ENCODE results near the gene RASAL2. TPM values are rescaled to one million over a fixed set of nuclear protein-coding genes. Genes with fewer than 3 reads are reported as not detected.

Gene RASAL2
- total RNA-seq, 1 donor from 2014 or later = 45.8 TPM

DNA sequence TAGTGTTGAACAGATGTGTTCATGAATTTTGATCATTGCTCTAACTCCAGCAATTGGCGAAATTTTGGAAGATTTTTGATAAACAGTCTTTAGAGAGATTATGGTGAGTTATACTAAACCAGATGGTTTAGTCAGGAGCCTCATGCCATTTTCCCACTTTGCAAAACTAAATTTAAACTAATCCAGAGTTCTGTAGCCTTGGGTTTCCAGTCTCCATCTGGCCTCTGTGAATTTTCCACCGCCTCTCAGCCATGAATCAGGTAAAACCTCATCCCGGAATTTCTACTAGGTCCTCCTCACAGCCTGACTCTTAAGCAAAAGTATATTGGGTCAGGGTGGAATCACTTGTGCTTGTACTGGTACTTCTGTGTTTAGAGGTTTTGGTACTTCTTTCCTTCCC is 358.1 kb downstream of the RASAL2 start:
- intact Hi-C loops (cut with DNase I) = no loop called here
- DNase-seq (ENCODE audit: low spot score) = no peak

DNA sequence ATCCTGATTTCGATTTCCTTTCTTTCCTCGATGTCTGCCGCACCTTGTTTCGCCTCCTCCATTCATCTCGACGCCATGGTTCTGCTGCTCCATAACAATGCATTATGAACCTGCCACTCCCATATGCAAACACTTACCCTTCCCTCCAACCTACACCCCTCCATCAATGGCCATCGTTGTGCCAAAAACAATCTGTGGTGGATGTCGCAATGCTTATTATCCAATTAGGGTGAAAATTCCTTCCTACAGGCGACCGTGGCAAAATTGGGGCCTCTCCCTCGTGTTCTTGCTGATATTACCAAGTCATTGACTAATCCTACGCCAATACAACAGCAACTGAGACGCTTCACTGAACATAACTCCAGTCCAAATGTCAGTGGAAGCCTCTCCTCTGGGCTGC is 362.6 kb downstream of the RASAL2 start:
- DNase-seq (ENCODE audit: low spot score) = no peak
- intact Hi-C loops (cut with DNase I) = no loop called here

DNA sequence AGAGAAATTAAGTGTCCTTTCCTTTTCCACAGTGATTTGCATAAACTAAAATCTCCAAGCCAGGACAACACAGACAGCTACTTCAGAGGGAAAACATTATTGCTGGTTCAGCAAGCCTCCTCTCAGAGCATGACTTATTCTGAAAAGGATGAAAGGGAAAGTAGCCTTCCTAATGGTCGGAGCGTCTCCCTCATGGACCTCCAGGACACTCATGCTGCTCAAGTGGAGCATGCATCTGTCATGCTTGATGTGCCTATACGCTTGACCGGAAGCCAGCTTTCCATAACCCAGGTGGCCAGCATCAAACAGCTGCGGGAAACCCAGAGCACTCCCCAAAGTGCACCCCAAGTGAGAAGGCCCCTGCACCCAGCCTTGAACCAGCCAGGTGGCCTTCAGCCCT is 363.7 kb downstream of the RASAL2 start:
- intact Hi-C loops (cut with DNase I) = no loop called here
- DNase-seq (ENCODE audit: low spot score) = no peak

DNA sequence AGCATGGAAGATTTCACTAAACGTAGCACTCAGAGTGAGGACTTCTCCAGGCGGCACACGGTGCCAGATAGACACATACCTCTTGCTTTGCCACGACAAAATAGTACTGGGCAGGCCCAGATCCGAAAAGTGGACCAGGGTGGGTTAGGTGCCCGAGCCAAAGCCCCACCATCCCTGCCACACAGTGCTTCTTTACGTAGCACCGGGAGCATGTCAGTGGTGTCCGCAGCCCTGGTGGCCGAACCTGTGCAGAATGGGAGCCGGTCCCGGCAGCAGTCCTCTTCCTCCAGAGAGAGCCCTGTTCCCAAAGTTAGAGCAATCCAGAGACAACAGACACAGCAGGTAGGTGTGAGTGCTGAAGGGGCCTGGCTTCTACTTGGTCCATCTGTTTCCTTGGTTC is 364.3 kb downstream of the RASAL2 start:
- DNase-seq (ENCODE audit: low spot score) = no peak
- intact Hi-C loops (cut with DNase I) = no loop called here

DNA sequence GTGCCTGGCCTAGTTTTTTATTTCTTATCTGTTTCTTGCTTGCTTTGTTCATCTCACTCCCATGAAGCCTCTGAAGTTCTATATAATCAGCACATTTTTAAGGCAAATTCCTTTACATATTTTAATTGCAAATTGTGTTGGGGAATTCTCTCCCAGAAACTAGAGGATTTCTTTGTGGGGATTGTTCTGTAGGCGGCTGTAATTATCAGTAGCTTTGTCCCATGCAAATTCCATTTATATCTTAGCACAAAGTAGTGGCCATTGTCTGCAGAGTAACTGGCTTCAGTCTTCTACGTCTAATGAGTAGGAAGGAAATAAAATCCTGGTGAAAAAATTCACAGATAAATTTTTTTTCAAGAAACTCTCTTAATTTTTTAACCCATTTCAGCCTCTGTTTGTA is 367.2 kb downstream of the RASAL2 start:
- DNase-seq (ENCODE audit: low spot score) = no peak
- intact Hi-C loops (cut with DNase I) = loop anchor here (5.0 kb wide), 1 partner anchor 114 kb away; no protein-coding TSS in a partner anchor

DNA sequence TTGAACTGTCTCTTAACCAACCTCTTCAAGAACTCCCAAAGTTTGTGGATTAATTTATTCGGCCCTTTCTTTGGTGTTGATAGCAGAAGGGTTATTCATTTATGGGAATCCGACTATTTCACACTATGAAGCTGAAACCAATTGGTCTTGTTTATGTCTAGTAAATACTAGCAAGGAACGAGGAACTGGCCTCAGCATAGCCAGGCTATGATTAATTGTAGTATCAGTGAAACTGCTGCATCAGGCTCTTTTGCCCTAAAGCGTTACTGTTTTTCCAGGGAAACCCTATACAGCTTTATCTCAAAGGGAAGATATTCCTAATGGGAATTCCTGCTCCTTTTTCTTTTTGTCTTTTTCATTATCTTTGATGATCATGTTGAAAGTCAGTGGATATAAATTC is 367.8 kb downstream of the RASAL2 start:
- intact Hi-C loops (cut with DNase I) = loop anchor here (5.0 kb wide), 1 partner anchor 114 kb away; no protein-coding TSS in a partner anchor

DNA sequence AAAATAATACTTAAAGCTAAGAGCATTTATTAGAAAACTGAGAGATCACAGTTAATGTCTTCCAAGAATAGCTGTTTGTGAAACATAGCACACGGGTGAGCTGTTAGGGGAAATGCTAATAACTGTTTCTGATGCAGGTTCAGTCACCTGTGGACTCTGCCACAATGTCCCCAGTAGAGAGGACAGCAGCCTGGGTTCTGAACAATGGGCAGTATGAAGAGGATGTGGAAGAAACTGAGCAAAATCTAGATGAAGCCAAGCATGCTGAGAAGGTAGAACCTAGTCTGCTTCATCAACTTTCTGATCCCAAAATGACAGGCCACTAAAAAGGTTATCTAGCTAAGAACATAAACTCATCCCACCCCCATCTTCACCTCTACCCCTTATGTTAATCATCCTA is 370.2 kb downstream of the RASAL2 start:
- intact Hi-C loops (cut with DNase I) = loop anchor here (5.0 kb wide), 1 partner anchor 117 kb away; no protein-coding TSS in a partner anchor
- no peak for DNase-seq (ENCODE audit: low spot score)

More for the DNA sequence above, 367.8 kb downstream of the RASAL2 start:
- no peak for DNase-seq (ENCODE audit: low spot score)

DNA sequence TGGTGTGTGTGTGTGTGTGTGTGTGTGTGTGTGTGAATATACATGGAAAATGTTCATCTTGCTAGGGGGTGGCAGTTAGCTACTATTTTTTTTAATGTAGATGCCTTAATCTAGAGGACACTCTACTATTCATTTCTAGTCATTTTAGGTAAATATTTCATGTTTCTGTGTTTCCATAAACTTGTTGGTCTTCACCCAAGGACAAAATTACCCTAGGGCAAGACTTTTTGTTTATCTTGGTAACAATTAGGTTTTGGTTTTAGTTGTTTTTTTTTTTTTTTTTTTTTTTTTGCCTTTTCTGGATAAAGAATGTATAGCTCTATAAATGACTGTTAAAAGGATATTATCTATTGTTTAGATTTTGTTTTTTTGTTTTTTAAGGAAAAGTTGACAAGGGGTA is 370.7 kb downstream of the RASAL2 start:
- intact Hi-C loops (cut with DNase I) = loop anchor here (5.0 kb wide), 1 partner anchor 117 kb away; no protein-coding TSS in a partner anchor
- DNase-seq (ENCODE audit: low spot score) = no peak

DNA sequence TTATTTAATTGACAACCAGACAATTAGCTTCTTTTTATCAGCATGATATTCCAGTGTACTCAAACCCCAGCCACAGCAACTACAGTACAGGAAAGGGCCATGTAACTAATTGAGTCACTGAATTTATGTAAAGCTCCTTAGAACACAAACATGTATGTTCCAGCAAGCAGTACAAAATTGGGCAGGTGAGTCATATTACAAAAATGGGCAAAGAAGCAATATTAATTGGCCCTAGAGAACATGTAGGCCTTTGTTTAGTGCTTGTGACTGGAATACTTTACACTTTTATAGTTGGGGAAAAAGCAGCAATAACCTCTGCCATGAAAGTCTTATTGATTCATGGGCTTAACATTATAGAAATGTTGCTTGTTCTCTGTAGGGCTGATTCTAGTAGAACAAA is 371.1 kb downstream of the RASAL2 start:
- DNase-seq (ENCODE audit: low spot score) = no peak
- intact Hi-C loops (cut with DNase I) = no loop called here

DNA sequence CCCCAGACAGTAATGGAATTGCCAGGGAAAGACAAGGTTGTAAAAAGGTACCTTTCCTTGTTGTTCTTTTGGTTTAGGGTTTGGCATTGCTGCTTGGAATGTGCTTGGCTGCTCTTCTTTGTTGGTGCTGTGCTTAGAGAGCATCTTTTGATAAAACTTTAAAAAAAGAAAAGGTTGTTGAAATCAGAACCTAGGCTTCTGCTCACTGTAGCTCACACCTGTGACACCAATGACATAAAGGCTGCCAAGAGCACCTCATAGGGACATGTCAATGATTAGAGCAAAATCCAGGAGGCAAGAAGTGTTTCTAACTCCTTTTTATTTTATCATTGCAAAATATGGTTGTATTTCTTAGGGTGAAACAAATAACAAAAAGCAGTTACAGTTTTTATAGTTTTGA is 373.9 kb downstream of the RASAL2 start:
- DNase-seq (ENCODE audit: low spot score) = no peak
- intact Hi-C loops (cut with DNase I) = no loop called here

DNA sequence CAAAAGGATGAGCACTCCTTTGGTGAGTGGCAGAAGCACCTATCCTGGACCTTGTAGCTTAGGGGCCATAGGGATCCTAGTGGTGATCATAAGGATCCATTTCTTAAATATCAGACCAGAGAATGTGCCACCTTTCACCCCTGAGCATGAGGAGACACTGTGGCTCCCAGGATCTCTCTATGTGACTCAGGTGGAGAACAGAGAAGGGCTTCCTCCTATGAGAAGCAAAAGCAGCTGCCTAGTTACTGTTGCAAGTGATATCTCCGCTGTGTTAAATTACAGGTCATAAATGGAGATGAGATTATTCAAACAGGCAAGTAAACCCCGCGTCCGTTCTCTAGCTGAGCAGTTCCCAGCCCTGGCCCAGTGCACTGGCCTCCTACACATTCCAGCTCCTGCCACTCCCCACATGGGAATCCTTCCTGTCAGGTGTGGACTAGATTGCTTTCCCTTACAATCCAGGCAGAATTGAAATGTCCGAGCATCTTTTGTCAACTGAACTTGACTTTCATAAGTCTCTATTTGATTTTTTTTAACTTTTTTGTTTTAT is 376.6 kb downstream of the RASAL2 start:
- no peak for DNase-seq (ENCODE audit: low spot score)
- intact Hi-C loops (cut with DNase I) = no loop called here

DNA sequence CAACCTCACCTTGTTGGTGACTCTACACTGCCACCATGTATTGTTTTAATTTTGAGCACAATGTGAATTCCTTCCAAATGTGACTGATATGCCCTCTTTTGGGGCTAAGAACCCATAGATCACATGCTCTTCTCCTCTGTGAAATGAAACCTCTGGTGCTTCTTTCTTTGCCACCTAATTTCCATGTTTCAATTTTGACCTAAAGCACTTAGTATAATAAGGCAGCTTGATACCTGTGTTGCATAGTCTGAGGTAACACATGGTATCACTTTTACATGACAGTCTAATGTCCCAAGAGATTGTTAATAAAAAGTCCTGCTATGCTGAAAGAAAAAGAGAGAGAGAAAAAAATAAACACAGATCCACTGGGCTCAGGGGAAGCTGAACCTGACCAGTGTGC is 378.6 kb downstream of the RASAL2 start:
- no peak for DNase-seq (ENCODE audit: low spot score)
- intact Hi-C loops (cut with DNase I) = no loop called here

DNA sequence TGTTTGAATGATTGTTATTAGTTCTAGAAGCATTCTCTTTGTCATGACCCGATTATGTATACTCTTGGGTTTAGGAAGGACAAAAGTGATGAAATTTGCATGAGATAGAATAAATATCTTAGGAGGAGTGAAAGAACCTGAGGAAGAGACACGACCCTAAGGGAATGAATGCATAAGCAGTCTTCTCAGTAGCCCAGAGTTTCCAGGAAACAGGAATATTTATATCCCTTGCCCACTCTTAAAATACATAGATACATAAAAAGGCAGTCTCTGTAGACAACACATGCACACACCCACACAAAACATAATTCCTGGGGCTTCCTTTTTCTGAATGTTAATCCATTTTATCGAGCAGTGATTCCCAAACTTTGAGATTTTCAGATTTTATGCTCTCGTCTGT is 383.5 kb downstream of the RASAL2 start:
- DNase-seq (ENCODE audit: low spot score) = no peak
- intact Hi-C loops (cut with DNase I) = no loop called here

DNA sequence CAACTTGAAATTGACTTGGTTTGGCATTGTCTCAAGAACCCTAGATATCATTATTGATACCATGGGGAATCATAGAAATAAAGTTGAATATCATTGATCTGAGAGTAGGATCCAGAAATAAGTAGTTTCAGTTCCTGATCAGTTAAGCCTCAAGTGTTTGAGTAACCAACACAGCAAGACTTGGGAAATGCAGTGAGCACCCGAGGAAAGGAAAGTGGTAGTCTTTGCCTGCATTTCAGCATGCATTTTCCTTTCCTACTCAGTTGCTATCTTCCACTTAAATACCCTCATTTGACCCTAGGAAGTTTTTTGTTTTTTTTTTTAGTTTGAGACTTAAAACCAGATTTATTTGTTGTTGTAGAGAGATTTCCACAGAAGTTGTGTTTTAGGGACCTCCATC is 383.9 kb downstream of the RASAL2 start:
- intact Hi-C loops (cut with DNase I) = no loop called here

DNA sequence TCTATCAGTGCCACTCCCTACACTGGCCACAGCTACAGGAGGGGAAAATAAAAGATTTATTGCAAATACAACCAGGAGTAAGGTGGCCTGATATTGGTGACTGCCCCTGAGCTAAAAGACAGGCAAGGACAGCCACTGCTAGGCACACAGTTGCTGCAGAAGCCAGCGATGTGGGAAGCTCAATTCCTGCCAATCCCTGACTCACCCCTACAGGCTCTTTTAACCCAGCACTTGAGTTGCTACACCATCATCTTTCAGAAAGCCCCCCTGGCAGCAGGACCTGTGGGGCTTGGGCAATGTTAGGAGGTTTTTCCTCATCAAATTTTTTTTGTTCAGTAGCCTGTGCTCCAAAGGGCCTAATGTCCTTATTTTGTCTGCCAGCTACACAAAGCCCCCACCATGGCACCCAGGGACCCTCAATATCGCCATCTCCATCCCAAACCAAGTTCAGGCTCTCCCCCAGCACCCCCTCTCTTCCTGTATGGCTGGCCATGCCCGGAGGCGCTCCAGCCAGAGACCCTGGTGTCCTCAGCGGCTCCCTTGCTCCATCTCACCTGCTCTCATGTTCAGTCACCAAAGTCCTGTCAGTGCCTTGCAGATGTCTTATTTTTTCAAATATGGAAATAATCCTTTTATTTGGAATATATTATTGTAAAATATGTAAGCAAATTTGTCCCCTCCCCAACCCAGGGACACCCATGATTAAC is 389.5 kb downstream of the RASAL2 start:
- DNase-seq (ENCODE audit: low spot score) = peak; percentile 54
- intact Hi-C loops (cut with DNase I) = no loop called here

More for the DNA sequence above, 383.9 kb downstream of the RASAL2 start:
- DNase-seq (ENCODE audit: low spot score) = no peak

DNA sequence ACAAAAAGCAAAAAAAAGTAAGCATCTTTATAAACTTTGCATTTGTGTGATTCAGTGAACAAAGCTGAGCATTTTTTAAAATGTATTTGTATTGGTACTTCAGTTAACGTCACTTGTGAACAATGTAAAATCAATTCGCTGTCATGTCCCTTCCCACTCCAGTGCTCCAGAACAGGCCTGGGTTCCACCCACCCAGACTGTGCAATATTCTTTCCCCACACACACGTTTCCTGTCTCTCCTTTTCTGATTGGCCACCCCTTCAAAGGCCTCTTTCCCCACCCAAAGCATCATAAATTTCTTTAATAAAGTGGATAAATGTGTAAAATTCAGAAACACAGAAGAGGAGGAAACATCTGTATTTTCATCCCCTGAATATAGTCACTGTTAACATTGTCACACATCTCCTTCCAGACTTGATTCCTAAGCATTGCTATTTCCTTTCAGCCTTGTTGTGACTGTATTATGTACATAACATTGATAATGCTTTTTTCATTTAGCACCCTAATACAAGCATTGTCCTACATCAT is 390.9 kb downstream of the RASAL2 start:
- intact Hi-C loops (cut with DNase I) = no loop called here
- DNase-seq (ENCODE audit: low spot score) = peak; percentile 57

DNA sequence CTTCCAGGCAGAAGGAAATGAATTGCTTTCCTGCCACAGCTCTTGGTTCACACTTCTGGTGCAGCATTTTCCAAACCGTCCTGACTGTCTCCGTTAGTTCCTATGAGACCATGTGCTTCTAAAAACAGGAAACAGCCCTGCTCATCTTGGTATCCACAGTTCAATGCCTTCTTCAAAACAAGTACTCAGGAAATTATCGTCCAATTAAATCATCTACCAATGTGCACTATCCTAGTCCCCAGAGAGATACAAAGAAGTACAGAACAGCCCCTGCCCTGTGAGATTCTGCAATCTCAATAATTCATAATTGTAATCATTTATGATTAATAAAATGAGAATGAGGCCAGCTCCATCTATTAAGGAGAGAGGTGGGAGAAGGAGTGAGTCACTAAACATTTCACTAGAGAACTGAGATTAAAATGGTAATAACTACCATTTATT is 391.7 kb downstream of the RASAL2 start:
- DNase-seq (ENCODE audit: low spot score) = no peak
- intact Hi-C loops (cut with DNase I) = no loop called here

DNA sequence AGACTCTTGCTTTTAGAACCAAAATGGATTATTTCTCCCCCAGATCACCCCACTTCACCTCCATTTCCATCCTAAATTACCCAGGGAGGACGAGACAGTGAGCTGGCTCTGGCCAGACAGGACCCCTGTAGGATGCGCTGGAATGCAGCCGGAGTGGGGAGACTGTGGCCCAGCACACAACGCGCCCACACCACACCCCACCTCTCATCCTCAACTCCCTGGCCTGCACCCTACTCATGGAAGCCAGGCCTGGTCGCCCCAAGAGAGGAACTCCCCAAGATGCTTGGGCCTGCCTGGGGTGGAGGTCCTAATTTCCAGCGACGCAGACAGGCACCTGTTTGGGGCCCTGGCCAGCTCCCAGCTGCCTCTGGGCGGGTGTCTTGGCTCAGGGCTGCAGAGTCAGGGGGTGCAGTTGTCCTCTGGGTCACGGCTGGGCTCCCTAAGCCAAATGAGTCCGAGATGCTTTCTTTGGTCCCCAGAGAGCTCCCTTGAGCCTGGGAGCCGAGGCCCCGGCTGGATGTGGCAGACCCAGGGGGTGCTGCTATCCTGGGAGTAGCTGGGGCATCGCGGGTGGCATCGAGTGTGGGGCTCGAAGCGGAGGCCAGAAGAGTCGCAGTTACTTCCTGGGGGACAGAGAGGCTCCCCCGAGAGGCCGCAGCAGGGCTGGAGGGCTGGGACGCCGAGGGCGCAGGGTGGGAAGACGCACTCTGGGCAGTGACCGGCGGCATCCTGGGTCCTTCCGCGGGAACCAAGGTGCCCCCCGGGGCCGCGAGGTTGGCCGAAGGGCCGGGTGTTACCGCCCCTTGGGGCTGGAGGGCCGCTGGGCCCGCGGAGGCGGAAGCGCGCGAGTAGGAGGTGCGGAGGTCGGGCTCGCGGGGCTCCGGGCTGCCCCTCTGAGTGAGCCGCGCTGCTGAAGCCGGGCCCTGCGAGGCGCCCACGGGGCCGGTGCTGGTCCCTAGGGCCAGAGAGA is 392.5 kb downstream of the RASAL2 start:
- intact Hi-C loops (cut with DNase I) = no loop called here
- DNase-seq (ENCODE audit: low spot score) = peak; percentile 69

DNA sequence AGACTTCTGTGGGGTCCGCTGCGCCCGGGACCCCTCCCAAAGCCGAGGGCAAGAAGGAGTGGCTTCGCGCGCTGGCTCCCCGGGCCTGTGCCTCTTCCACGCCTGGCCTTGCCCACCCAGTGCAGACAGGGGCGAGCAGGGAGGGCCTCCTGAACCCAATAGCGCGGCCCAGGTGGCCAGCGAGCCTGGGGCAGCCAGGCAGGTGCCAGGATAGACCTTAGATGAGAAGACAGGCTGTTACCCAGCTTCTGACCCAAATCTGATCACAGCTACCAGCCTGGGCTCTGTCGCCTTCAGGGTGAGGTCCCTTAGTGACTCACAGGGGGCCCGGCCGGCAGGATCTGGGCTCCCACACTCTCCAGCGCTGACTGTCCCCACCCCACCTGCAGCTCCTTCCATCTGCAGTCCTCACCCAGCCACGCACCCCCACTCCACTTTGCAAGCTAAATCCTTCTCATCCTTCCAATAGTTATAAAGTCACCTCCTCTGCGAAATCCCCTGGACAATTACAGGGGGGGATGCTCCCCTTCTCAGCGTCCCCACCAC is 393.2 kb downstream of the RASAL2 start:
- intact Hi-C loops (cut with DNase I) = no loop called here
- no peak for DNase-seq (ENCODE audit: low spot score)

DNA sequence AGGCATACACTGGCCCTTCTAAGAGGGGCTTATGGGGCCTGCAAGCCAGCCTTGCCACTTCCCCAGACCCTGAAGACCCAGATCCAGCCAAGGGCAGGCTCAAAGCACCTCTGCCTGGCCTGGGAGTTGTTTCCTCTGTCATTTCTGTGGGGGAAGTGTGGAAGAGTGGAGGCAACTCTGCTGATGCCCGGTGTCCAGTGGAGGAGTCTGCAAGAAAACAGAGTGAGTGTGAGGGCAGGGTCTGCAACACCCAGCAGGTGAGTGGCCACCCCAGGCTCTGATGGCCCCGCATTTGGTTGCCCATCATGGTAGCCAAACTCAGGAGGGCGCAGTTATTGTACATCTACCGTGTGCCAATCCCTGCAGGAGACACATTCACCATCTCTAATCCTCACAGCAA is 394.5 kb downstream of the RASAL2 start:
- DNase-seq (ENCODE audit: low spot score) = peak; percentile 54

More for the DNA sequence above, 394.5 kb downstream of the RASAL2 start:
- intact Hi-C loops (cut with DNase I) = no loop called here

All from cardiac septum (tissue), 1 donor.